GM12891 (cell line): ENCODE measurements around the gene KIF13A.

Source experiments
- DNase-seq: peaks from one replicate; pipeline ENCODE4 v3.0.0; 2011; ENCODE audit warnings: low spot score; ENCODE audit not compliant: insufficient read length
- FAIRE-seq: peaks from 2 replicates; lab custom pipeline; 2011; peaks lifted over from hg19 to GRCh38; lab: Jason Lieb, UNC
- PAX5 ChIP-seq: IDR thresholded peaks from 2 replicates; pipeline ENCODE4 v1.6.1; 2011; ENCODE audit warnings: low read length, moderate library complexity, mild to moderate bottlenecking; ENCODE audit not compliant: insufficient read depth, severe bottlenecking
- POLR2A ChIP-seq: IDR thresholded peaks from 2 replicates; pipeline ENCODE4 v1.6.1; 2011; ENCODE audit warnings: low read depth, low read length, control low read depth
- POLR2AphosphoS5 ChIP-seq: IDR thresholded peaks from 2 replicates; pipeline ENCODE4 v1.6.1; 2011; ENCODE audit warnings: low read depth, low read length, control low read depth
- POU2F2 ChIP-seq: IDR thresholded peaks from 2 replicates; pipeline ENCODE4 v1.6.1; 2011; ENCODE audit warnings: low read depth, mild to moderate bottlenecking, control low read depth, low read length, moderate library complexity
- SPI1 ChIP-seq: IDR thresholded peaks from 2 replicates; pipeline ENCODE4 v1.6.1; 2011; ENCODE audit warnings: low read depth, low read length, control low read depth
- TAF1 ChIP-seq: IDR thresholded peaks from 2 replicates; pipeline ENCODE4 v1.6.1; 2011; ENCODE audit warnings: low read depth, low read length, control low read depth

KIF13A gene

GRCh38 chr6:17971128-17972073 is 16.0 kb downstream of the KIF13A start:
- no peak for DNase-seq
- FAIRE-seq, result no peak
- TF ChIP-seq POLR2AphosphoS5 (no peak), PAX5 (no peak), TAF1 (no peak), POU2F2 (no peak), POLR2A (no peak), SPI1 (no peak)

- FAIRE-seq, result no peak
- TF ChIP-seq POLR2AphosphoS5 (no peak), POU2F2 (no peak), POLR2A (no peak), TAF1 (no peak), PAX5 (no peak), SPI1 (no peak)
- no peak for DNase-seq
Measured at GRCh38 chr6:17968876-17969275, 18.6 kb downstream of the KIF13A start.

DNA sequence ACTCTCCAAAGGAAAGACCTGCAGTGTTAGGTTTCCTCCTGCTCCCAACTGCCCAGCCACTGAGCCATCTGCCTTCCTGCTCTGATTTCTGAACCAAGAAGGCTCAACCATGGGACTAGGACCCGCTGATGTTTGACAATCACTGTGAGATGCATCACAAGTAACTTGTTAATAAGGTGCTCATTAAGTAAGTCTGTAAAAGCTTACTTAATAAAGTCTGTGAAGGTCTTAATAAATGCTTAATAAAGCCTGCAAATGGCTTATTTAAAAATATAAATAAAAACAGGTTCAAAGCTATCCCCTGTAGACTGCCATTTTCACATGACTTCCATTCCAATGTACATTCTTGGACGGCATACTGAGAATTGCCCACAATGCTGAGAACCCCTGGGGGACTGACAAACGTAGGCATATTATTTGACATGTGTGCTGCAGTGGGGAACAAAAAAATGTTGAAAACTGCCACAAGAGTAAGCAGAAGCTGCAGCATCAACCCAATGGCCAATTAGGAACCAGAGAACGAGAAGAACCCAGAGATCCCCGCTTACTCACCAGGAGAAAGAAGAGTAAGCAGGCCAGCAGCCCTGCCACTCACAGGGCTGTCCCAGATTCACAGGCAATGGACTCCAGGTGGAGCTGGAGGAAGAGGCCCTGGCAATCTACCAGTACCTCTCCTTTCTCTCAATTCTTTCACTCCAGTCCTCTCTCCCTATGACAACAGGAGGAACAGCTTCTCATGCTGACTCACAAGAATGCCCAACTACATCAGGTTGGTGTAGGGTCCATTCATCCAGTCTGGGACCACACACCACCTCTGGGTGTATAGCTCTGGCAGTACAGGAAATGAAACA is 19.5 kb downstream of the KIF13A start:
- FAIRE-seq (no peak), DNase-seq (no peak)
- TF ChIP-seq SPI1 (no peak), POU2F2 (no peak), POLR2AphosphoS5 (no peak), POLR2A (no peak), PAX5 (no peak), TAF1 (no peak)

DNA sequence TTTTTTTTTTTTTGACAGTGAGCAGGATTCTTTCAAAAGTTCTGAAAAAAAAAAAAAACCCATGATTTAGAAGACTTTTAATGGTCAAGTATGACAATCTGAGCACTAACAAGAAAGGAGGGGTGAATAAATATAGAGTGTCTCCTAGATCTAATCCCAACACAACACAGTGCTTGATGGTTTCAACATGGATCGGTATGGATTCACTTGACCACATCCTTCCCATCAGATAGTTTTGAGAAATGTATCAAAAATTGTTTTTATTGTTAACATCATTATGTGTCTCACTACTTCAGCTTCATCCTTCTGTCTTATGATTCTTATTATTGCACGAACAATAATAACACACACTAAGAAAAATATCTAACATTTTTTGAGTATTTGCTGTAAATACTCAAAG is 21.0 kb downstream of the KIF13A start:
- FAIRE-seq (no peak), DNase-seq (no peak)
- TF ChIP-seq PAX5 (no peak), POLR2AphosphoS5 (no peak), POU2F2 (no peak), POLR2A (no peak), TAF1 (no peak), SPI1 (no peak)

- DNase-seq (no peak), FAIRE-seq (no peak)
- TF ChIP-seq POLR2A (no peak), POLR2AphosphoS5 (no peak), POU2F2 (no peak), TAF1 (no peak), SPI1 (no peak), PAX5 (no peak)
Measured at GRCh38 chr6:17965397-17965796, 22.0 kb downstream of the KIF13A start.

- DNase-seq (no peak), FAIRE-seq (no peak)
- no peak for TF ChIP-seq POU2F2
- TF ChIP-seq SPI1, result no peak
Measured at GRCh38 chr6:17964633-17965032, 22.8 kb downstream of the KIF13A start.

GRCh38 chr6:17962436-17963031 is 24.9 kb downstream of the KIF13A start:
- no peak for TF ChIP-seq POLR2A
- no peak for TF ChIP-seq POLR2AphosphoS5
- DNase-seq (no peak), FAIRE-seq (no peak)

GRCh38 chr6:17959302-17959701 is 28.1 kb downstream of the KIF13A start:
- no peak for TF ChIP-seq SPI1
- FAIRE-seq, result no peak
- DNase-seq, result no peak

DNA sequence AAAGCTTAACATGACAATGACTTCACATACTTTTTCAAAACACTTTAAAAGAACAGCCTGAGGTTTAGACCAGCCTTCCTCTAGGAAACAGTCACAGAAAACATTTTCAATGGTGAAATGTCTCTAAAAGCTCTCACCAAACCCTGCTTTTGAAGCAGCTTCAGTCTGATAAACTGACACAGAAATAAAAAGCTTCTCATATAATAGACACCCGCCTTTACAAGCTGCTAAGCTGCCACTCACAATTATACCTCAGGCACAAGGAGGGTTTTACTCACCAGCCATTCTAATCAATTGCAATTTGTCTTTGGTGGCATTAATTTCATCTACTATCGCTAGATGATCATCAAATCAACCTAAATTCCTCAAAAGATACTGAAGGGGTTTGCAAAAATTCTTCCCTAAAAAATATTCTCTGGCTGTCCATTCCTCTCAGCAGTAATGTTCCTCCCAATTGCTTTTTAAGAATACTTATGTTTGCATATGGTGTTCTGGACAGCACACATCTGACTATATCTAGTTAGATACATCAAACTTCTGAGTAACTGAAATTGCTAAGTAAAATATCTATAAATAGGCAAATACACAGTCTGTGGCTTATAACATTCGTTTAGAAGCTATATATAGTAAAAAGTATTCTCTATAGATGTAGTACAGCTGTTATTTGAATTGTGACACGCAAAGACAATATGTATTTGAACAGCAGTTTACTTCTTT is 29.4 kb downstream of the KIF13A start:
- DNase-seq (no peak), FAIRE-seq (no peak)
- no peak for TF ChIP-seq SPI1
- TF ChIP-seq TAF1, result no peak
- TF ChIP-seq PAX5, result no peak
- no peak for TF ChIP-seq POLR2AphosphoS5
- no peak for TF ChIP-seq POLR2A
